Stimulated activated CD4-positive, alpha-beta T cell treated with anti-CD3 and anti-CD28 coated beads, TNF-alpha, amount 100 ng/mL, for 4 hours (primary cell): ENCODE results near the gene OR52E1.

Source experiments
- DNase-seq, 3 experiments: peaks; one replicate each; pipeline ENCODE4 v3.0.0-alpha.2; 2020; ENCODE audit warnings: low read depth in 3 of 3

Gene OR52E1

GRCh38 chr11:5115339-5115738 lies 46.0 kb downstream of the OR52E1 start:
- DNase-seq = no peak

GRCh38 chr11:5117588-5117987 lies 48.2 kb downstream of the OR52E1 start:
- DNase-seq = no peak

- DNase-seq = no peak
These were observed 49.5 kb downstream of the OR52E1 start for GRCh38 chr11:5118893-5119292.
